SU-DHL-6 (cell line): Measurements from ENCODE around the gene TOM1L2.

Experiments
- H2AFZ ChIP-seq: fragments of 200-600 bp; sonication (generic); 2 replicates; pipeline ENCODE4 v1.6.1; 2014; ENCODE audit warnings: low read depth, mild to moderate bottlenecking, moderate library complexity, mixed read lengths, antibody characterized with exemption, low read length; ENCODE audit not compliant: severe bottlenecking
- H3F3A ChIP-seq: fragments of 200-600 bp; shearing (Covaris generic); 2 replicates; pipeline ENCODE4 v1.6.0; 2016; ENCODE audit warnings: antibody characterized with exemption, mild to moderate bottlenecking; ENCODE audit not compliant: insufficient read depth
- H3K27ac ChIP-seq: fragments of 200-600 bp; sonication (generic); 2 replicates; pipeline ENCODE4 v1.5.1; 2016; ENCODE audit warnings: low read depth, mild to moderate bottlenecking, low read length, moderate library complexity, mixed read lengths
- H3K27me3 ChIP-seq: fragments of 200-600 bp; sonication (generic), shearing (Covaris generic); 2 replicates; pipeline ENCODE4 v1.6.0; 2014; ENCODE audit warnings: mild to moderate bottlenecking, low read length
- H3K36me3 ChIP-seq: fragments of 200-600 bp; sonication (generic); 2 replicates; pipeline ENCODE4 v1.6.1; 2014; ENCODE audit warnings: mild to moderate bottlenecking, low read length, mixed read lengths
- H3K4me2 ChIP-seq: fragments of 300-600, 200-600 bp; shearing (Covaris generic), sonication (generic); 2 replicates; pipeline ENCODE4 v1.6.0; 2014; ENCODE audit warnings: low read length, low read depth, mild to moderate bottlenecking; ENCODE audit not compliant: poor library complexity, severe bottlenecking
- H3K4me3 ChIP-seq: fragments of 200-600 bp; sonication (generic); 2 replicates; pipeline ENCODE4 v1.5.1; 2014; ENCODE audit warnings: antibody characterized with exemption, low read length, mild to moderate bottlenecking, mixed read lengths; ENCODE audit not compliant: insufficient read depth, poor library complexity, severe bottlenecking
- H3K79me2 ChIP-seq: fragments of 200-600 bp; sonication (generic); 2 replicates; pipeline ENCODE4 v1.6.1; 2014; ENCODE audit warnings: mild to moderate bottlenecking, low read length, moderate library complexity; ENCODE audit not compliant: insufficient read depth
- H3K9ac ChIP-seq: fragments of 200-600 bp; sonication (generic); 2 replicates; pipeline ENCODE4 v1.7.0; 2014; ENCODE audit warnings: mild to moderate bottlenecking, low read length
- H3K9me2 ChIP-seq: fragments of 200-600 bp; sonication (generic); replicated peaks from 2 replicates; pipeline ENCODE4 v1.6.1; 2014; ENCODE audit warnings: low read length; ENCODE audit not compliant: insufficient read depth
- H3K9me3 ChIP-seq: fragments of 200-600 bp; sonication (generic); 2 replicates; pipeline ENCODE4 v1.6.1; 2014; ENCODE audit warnings: low read length, mixed read lengths; ENCODE audit not compliant: insufficient read depth
- H4K20me1 ChIP-seq: fragments of 200-600 bp; sonication (generic); 2 replicates; pipeline ENCODE4 v1.6.1; 2014; ENCODE audit warnings: low read depth, mild to moderate bottlenecking, antibody characterized with exemption, low read length, moderate library complexity, mixed read lengths
- EZH2phosphoT487 ChIP-seq: fragments of 200-600 bp; sonication (generic), shearing (Covaris generic); conservative IDR thresholded peaks from 2 replicates; pipeline ENCODE4 v1.6.1; 2018; ENCODE audit warnings: mild to moderate bottlenecking, antibody characterized with exemption, low read length, moderate library complexity, mixed read lengths
- TF ChIP-seq, protein P1 (sequence below): fragments of 200-600 bp; sonication (generic); IDR thresholded peaks from one replicate; pipeline ENCODE4 v1.5.1; 2017; ENCODE audit warnings: antibody characterized with exemption, mild to moderate bottlenecking, low read length, moderate library complexity; ENCODE audit not compliant: insufficient read depth, poor library complexity, severe bottlenecking

The TOM1L2 gene

GRCh38 chr17:17816831-17817551 lies 155.2 kb downstream of the TOM1L2 start:
- Histone ChIP-seq H2AFZ (no peak overlapping the region), H3K4me3 (no peak overlapping the region), H3F3A (no peaks in the 10 kb centered on the region), H3K9ac (no peak overlapping the region), H3K36me3 (no peaks in the 10 kb centered on the region), H3K9me3 (no peaks in the 10 kb centered on the region), H3K79me2 (peaks cover 11% of the 10 kb centered on the region), H3K27ac (no peak overlapping the region), H3K9me2 (no peaks in the 10 kb centered on the region), H4K20me1 (no peaks in the 10 kb centered on the region), H3K4me2 (no peak overlapping the region), H3K27me3 (no peaks in the 10 kb centered on the region)
- TF ChIP-seq EZH2phosphoT487: no peak
- TF ChIP-seq, protein P1, sequence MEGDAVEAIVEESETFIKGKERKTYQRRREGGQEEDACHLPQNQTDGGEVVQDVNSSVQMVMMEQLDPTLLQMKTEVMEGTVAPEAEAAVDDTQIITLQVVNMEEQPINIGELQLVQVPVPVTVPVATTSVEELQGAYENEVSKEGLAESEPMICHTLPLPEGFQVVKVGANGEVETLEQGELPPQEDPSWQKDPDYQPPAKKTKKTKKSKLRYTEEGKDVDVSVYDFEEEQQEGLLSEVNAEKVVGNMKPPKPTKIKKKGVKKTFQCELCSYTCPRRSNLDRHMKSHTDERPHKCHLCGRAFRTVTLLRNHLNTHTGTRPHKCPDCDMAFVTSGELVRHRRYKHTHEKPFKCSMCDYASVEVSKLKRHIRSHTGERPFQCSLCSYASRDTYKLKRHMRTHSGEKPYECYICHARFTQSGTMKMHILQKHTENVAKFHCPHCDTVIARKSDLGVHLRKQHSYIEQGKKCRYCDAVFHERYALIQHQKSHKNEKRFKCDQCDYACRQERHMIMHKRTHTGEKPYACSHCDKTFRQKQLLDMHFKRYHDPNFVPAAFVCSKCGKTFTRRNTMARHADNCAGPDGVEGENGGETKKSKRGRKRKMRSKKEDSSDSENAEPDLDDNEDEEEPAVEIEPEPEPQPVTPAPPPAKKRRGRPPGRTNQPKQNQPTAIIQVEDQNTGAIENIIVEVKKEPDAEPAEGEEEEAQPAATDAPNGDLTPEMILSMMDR: no peak

- Histone ChIP-seq H3K27ac (no peak overlapping the region), H3K27me3 (no peaks in the 10 kb centered on the region), H2AFZ (no peak overlapping the region), H3K79me2 (peaks cover 4% of the 10 kb centered on the region; the same call in 1 of the 2 replicates), H3K9me3 (no peaks in the 10 kb centered on the region), H3K9me2 (no peaks in the 10 kb centered on the region), H4K20me1 (no peaks in the 10 kb centered on the region), H3K4me2 (no peak overlapping the region), H3K9ac (no peak overlapping the region), H3K4me3 (no peak overlapping the region), H3F3A (no peaks in the 10 kb centered on the region), H3K36me3 (no peaks in the 10 kb centered on the region)
- TF ChIP-seq, protein P1: no peak
- TF ChIP-seq EZH2phosphoT487: no peak
Measured at GRCh38 chr17:17816240-17816814, 155.9 kb downstream of the TOM1L2 start.

DNA sequence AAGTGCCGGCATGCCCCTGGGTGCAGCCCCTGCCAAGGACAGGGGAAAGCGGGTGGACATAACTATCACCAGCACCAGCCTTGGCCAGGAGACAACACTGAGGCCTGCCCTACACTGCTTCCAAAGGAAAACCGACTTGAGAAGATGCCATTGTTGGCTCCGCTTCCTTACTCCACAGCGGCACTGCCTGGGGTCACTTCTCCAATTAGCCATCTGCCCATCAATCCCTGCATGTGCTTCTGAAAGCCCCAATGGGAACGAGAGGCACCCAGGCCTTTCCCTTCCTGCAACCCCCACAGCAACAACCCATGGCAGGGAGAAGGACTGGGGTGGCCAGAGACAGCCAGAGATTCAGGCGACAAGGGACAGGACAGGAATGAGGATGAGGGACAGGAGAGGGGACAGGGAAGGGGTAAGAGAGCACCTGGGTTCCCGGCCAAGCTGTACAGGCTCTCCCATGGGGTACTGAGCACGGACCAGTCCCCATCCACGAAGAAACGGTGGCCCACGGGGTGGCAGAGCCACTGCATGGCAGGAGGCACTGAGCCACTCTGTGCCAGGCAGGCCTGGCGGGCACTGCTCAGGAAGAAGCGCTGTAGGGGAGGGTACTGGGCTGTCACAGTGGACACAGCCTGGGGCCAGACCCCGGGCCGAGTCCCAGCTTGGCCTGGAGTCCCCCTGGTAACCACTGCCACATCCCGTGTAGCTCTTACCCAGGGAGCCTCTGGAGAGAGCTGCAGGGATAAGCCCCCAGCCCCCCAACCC lies 156.6 kb downstream of the TOM1L2 start:
- Histone ChIP-seq H3K4me3 (no peak overlapping the region), H3K9ac (no peak overlapping the region), H3K4me2 (no peak overlapping the region), H4K20me1 (no peaks in the 10 kb centered on the region), H3K9me3 (no peaks in the 10 kb centered on the region), H2AFZ (no peak overlapping the region), H3F3A (no peaks in the 10 kb centered on the region), H3K9me2 (no peaks in the 10 kb centered on the region), H3K27ac (no peak overlapping the region), H3K27me3 (no peaks in the 10 kb centered on the region), H3K36me3 (no peaks in the 10 kb centered on the region), H3K79me2 (no peaks in the 10 kb centered on the region)
- TF ChIP-seq EZH2phosphoT487: no peak
- TF ChIP-seq, protein P1: no peak
